GM12873 (cell line): ENCODE results near the gene FCAMR.

Experiments
- CTCF ChIP-seq: IDR thresholded peaks from 2 replicates; pipeline ENCODE4 v1.5.1; 2012; ENCODE audit warnings: low read depth, mild to moderate bottlenecking, moderate library complexity, low read length, control low read depth; ENCODE audit not compliant: insufficient read depth; ENCODE audit errors: missing control alignments

The FCAMR gene

GRCh38 chr1:207004931-207005830 is 34.9 kb upstream of the FCAMR start:
- peak; percentile 92 for TF ChIP-seq CTCF

GRCh38 chr1:207003210-207003609 is 33.0 kb upstream of the FCAMR start:
- no peak for TF ChIP-seq CTCF

GRCh38 chr1:207002724-207003146 is 32.5 kb upstream of the FCAMR start:
- TF ChIP-seq CTCF = no peak

- no peak for TF ChIP-seq CTCF
Observed at GRCh38 chr1:207001492-207002245, 31.4 kb upstream of the FCAMR start.

- TF ChIP-seq CTCF = no peak
Observed at GRCh38 chr1:207000651-207001291, 30.5 kb upstream of the FCAMR start.

GRCh38 chr1:206998816-206999215 is 28.6 kb upstream of the FCAMR start:
- no peak for TF ChIP-seq CTCF

- TF ChIP-seq CTCF = no peak
Observed at GRCh38 chr1:206992790-206993189, 22.5 kb upstream of the FCAMR start.
